Heart left ventricle (tissue), 16 donors: Measurements from ENCODE around the gene FOXP1. TPM values are rescaled to one million over a fixed set of nuclear protein-coding genes. Genes with fewer than 3 reads are reported as not detected.

Experiments used
- ATAC-seq, 4 donors: fragments of 200-7000 bp; cut with Tn5 transposase; one replicate each; pipeline ENCODE4 v1.9.1; 2020 to 2022; ENCODE audit warnings: moderate library complexity in 4 of 4, mild to moderate bottlenecking in 3 of 4, moderate number of reproducible peaks in 1 of 4
- DNase-seq, 5 donors: peaks; one replicate each; pipeline ENCODE4 v3.0.0-alpha.2; 2020
- H3K27ac ChIP-seq, 12 donors: fragments of 200-600 bp; sonication (generic) in 4 of 12; one replicate each; pipeline versions ENCODE4 v1.5.0 to v1.8.0; 2016 to 2022; ENCODE audit warnings: mild to moderate bottlenecking in 2 of 12
- H3K27me3 ChIP-seq, 9 donors: fragments of 200-600 bp; sonication (generic) in 2 of 9; one replicate each; pipeline versions ENCODE4 v1.5.1 to v1.8.0; 2016 to 2022; ENCODE audit warnings: mild to moderate bottlenecking in 3 of 9
- H3K36me3 ChIP-seq, 9 donors: fragments of 200-600 bp; sonication (generic) in 2 of 9; one replicate each; pipeline versions ENCODE4 v1.5.0 to v1.8.0; 2018 to 2022; ENCODE audit warnings: mild to moderate bottlenecking in 2 of 9
- H3K4me1 ChIP-seq, 12 donors: fragments of 200-600 bp; sonication (generic) in 4 of 12; one replicate each; pipeline versions ENCODE4 v1.5.0 to v1.8.0; 2016 to 2022; ENCODE audit warnings: mild to moderate bottlenecking in 3 of 12
- H3K4me3 ChIP-seq, 12 donors: fragments of 200-600 bp; sonication (generic) in 4 of 12; one replicate each; pipeline versions ENCODE4 v1.5.0 to v1.8.0; 2017 to 2022; ENCODE audit warnings: mild to moderate bottlenecking in 9 of 12, moderate library complexity in 4 of 12
- H3K9me3 ChIP-seq, 12 donors: fragments of 200-600 bp; sonication (generic) in 4 of 12; one replicate each; pipeline versions ENCODE4 v1.5.0 to v1.8.0; 2016 to 2022; ENCODE audit warnings: mild to moderate bottlenecking in 1 of 12
- CTCF ChIP-seq, 12 donors: fragments of 200-600 bp; sonication (generic) in 4 of 12; IDR thresholded peaks; one replicate each; pipeline versions ENCODE4 v1.5.0 to v1.8.0; 2018 to 2022; ENCODE audit warnings: antibody characterized with exemption in 12 of 12, mild to moderate bottlenecking in 5 of 12
- POLR2A ChIP-seq, 2 donors: fragments of 450-650 bp; IDR thresholded peaks; one replicate each; pipeline ENCODE4 v1.6.1; 2017; ENCODE audit warnings: antibody characterized with exemption in 2 of 2, mild to moderate bottlenecking in 2 of 2, moderate library complexity in 2 of 2
- WGBS, 4 donors: extraction: QIAGEN DNeasy Blood & Tissue Kit in 2 of 4; methylation state at CpG; one replicate each; pipeline versions ENCODE4 v1.1.5 to v1.1.7; 2013 to 2018; 5-methylcytosine and 5-hydroxymethylcytosine counted together
- intact Hi-C, 10 donors: fragments of 100-400 bp; cut with DNase I; formaldehyde crosslinking; loops; one replicate each; pipeline versions ENCODE4 v1.11.1 to v1.14.2; 2022
- polyA plus RNA-seq, 2 donors: library from polyadenylated mRNA; stranded (reverse); fragments of 200-250 nt; gene quantifications; one replicate each; pipeline ENCODE4 v1.2.3, GENCODE V29; 2013
- total RNA-seq, 9 donors: library from RNA; depleted of rRNA in 2 of 9; stranded (reverse); fragments of >200 nt in 2 of 9; fragmentation: NEBNext Ultra II Directional in 3 of 9; extraction: Animal tissue kit (Norgen Biotek cat#: 25700) in 3 of 9; gene quantifications; one replicate each; pipeline versions ENCODE4 v1.1.0 to v1.2.4, GENCODE V29; 2016 to 2023
- donor health status: ischemic (EF 13 %, LVEDD 7.1; RV severe dilation, severe dysfunction).
- donor health status: healthy with polysubstance abuse.
- donor health status: DM: no; HTN: yes; CAD: no.
- donor health status: DM: no; HTN: no; CAD: no.
- donor health status: ischemic (EF 25% LVEDD 6.9; RV normal size, moderate dysfunction).
- donor health status: ischemic (EF 25% LVEDD 5.7; RV mildly dilated, moderate dysfunction).
- donor health status: healthy.
- donor health status: DM: yes; HTN: yes; CAD: no.
- donor health status: ischemic (EF 35%, LVEDD 5.7; RV mildly dilated, moderate dysfunction).
- donor health status: nonischemic (EF 11% LVEDD 7.7; RV severe dilation, severe dysfunction).
- donor health status: DM: yes; HTN: yes; CAD: no.
- donor health status: PGD.
- donor health status: ischemic (EF 29% LVEDD 5.4; RV normal size, mild dysfunction).
- donor health status: nonischemic (EF 23%, LVEDD 6.1; RV moderate dilation, normal function).

Gene FOXP1
- total and polyA plus RNA-seq, 11 donors = 14.9 to 67.8 (median 41.1) TPM

DNA sequence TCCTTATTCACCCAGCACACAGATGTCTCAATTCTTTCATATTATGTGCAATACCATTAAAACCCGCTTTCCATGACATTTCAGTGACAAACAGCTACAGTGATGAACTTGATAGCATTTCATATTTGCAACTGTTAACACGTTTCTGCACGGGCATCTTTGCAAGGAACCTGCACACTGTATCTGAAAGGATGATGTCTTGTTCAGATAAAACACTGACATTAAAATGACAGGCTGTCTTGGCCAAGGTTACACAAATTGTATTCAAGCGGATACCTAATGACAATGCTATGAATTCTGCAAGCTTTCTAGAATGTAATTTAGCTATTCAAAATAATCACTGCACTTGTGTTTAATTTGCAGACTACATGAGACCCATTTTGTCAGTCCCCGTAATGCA lies 529.2 kb downstream of the FOXP1 start:
- ATAC-seq = no peak
- Histone ChIP-seq H3K27ac (peak overlapping the region in 8 of 12 donors; percentile 5 to 97 (median 66)), H3K36me3 (peaks cover 0 to 37% (median 19%) of the 10 kb centered on the region in 9 donors), H3K9me3 (no peaks in the 10 kb centered on the region), H3K4me1 (peaks cover 10 to 100% (median 83%) of the 10 kb centered on the region in 12 donors), H3K27me3 (no peaks in the 10 kb centered on the region), H3K4me3 (no peak overlapping the region)
- WGBS, 4 donors = 71 to 75% (median 72%) methylated on average over 5 of the region's 5 CpGs
- TF ChIP-seq CTCF (IDR thresholded peaks at IDR 0.05) (no peak), POLR2A (IDR thresholded peaks at IDR 0.05) (no peak)
- intact Hi-C loops = loop anchor here in 1 of 10 donors (5.0 kb wide), 1 partner anchor 37 kb away; no protein-coding TSS in a partner anchor
- DNase-seq = no peak

- no peaks in the 10 kb centered on the region for H3K27me3 ChIP-seq
- DNase-seq (no peak), ATAC-seq (no peak)
- H3K27ac ChIP-seq = peak overlapping the region in 11 of 12 donors; percentile 16 to 82 (median 35)
- H3K4me3 ChIP-seq = no peak overlapping the region
- H3K36me3 ChIP-seq = peaks cover 0 to 40% (median 19%) of the 10 kb centered on the region in 9 donors
- H3K9me3 ChIP-seq = no peaks in the 10 kb centered on the region
- no peak for TF ChIP-seq POLR2A (IDR thresholded peaks at IDR 0.05)
- TF ChIP-seq CTCF (IDR thresholded peaks at IDR 0.05) = no peak
- H3K4me1 ChIP-seq = peaks cover 10 to 100% (median 83%) of the 10 kb centered on the region in 12 donors
- WGBS, 4 donors = 69 to 76% (median 71%) methylated on average over 4 of the region's 4 CpGs
- intact Hi-C loops = loop anchor here in 1 of 10 donors (5.0 kb wide), 1 partner anchor 36 kb away; no protein-coding TSS in a partner anchor
Observed at GRCh38 chr3:71053495-71053894, 530.0 kb downstream of the FOXP1 start.

GRCh38 chr3:71052716-71053115 lies 530.8 kb downstream of the FOXP1 start:
- intact Hi-C loops = loop anchor here in 1 of 10 donors (5.0 kb wide), 1 partner anchor 35 kb away; no protein-coding TSS in a partner anchor
- ATAC-seq = peak; percentile 67 to 83 (median 79)
- Histone ChIP-seq H3K27ac (peak overlapping the region in 11 of 12 donors; percentile 18 to 82 (median 43)), H3K9me3 (no peaks in the 10 kb centered on the region), H3K4me3 (no peak overlapping the region), H3K36me3 (peaks cover 0 to 40% (median 19%) of the 10 kb centered on the region in 9 donors), H3K4me1 (peaks cover 10 to 100% (median 85%) of the 10 kb centered on the region in 12 donors), H3K27me3 (no peaks in the 10 kb centered on the region)
- WGBS, 4 donors = 35 to 55% (median 38%) methylated on average over 5 of the region's 5 CpGs
- no peak for DNase-seq
- TF ChIP-seq CTCF (IDR thresholded peaks at IDR 0.05) (no peak), POLR2A (IDR thresholded peaks at IDR 0.05) (no peak)

GRCh38 chr3:71051893-71052687 lies 531.4 kb downstream of the FOXP1 start:
- Histone ChIP-seq H3K27me3 (no peaks in the 10 kb centered on the region), H3K27ac (peak overlapping the region in 11 of 12 donors; percentile 27 to 82 (median 44)), H3K4me3 (no peak overlapping the region), H3K36me3 (peaks cover 0 to 43% (median 19%) of the 10 kb centered on the region in 9 donors), H3K9me3 (no peaks in the 10 kb centered on the region), H3K4me1 (peaks cover 10 to 100% (median 84%) of the 10 kb centered on the region in 12 donors)
- no peak for DNase-seq
- ATAC-seq = peak in 1 of 4 donors; percentile 19
- intact Hi-C loops = loop anchor here in 1 of 10 donors (5.0 kb wide), 1 partner anchor 35 kb away; no protein-coding TSS in a partner anchor
- TF ChIP-seq CTCF (IDR thresholded peaks at IDR 0.05) = no peak
- no peak for TF ChIP-seq POLR2A (IDR thresholded peaks at IDR 0.05)
- 55 to 58% (median 57%) methylated on average over 7 of the region's 7 CpGs for WGBS, 4 donors
